Parathyroid adenoma (tissue), 2 donors: ENCODE measurements around the gene RRAD.

ENCODE experiments used
- H2AFZ ChIP-seq: fragments of 300-600 bp; sonication (generic); one replicate; pipeline ENCODE4 v1.7.0; 2017; ENCODE audit warnings: antibody characterized with exemption, mild to moderate bottlenecking
- H3K27ac ChIP-seq: fragments of 300-600 bp; sonication (generic); one replicate; pipeline ENCODE4 v1.7.0; 2017
- H3K27me3 ChIP-seq: fragments of 300-600 bp; sonication (generic); one replicate; pipeline ENCODE4 v1.7.0; 2017; ENCODE audit warnings: low read length; ENCODE audit not compliant: control insufficient read depth, insufficient read depth
- H3K36me3 ChIP-seq: fragments of 300-600 bp; sonication (generic); one replicate; pipeline ENCODE4 v1.7.0; 2017; ENCODE audit warnings: low read length; ENCODE audit not compliant: control insufficient read depth, insufficient read depth
- H3K4me1 ChIP-seq: fragments of 300-600 bp; sonication (generic); one replicate; pipeline ENCODE4 v1.7.0; 2017; ENCODE audit warnings: control low read depth
- H3K4me2 ChIP-seq: fragments of 300-600 bp; sonication (generic); one replicate; pipeline ENCODE4 v1.7.0; 2017; ENCODE audit warnings: low read length
- H3K4me3 ChIP-seq: fragments of 300-600 bp; sonication (generic); one replicate; pipeline ENCODE4 v1.7.0; 2017; ENCODE audit warnings: low read depth, low read length
- H3K79me2 ChIP-seq: fragments of 300-600 bp; sonication (generic); one replicate; pipeline ENCODE4 v1.7.0; 2017; ENCODE audit warnings: control low read depth
- H3K9ac ChIP-seq: fragments of 300-600 bp; sonication (generic); one replicate; pipeline ENCODE4 v1.7.0; 2017; ENCODE audit warnings: mild to moderate bottlenecking
- H3K9me3 ChIP-seq: fragments of 300-600 bp; sonication (generic); one replicate; pipeline ENCODE4 v1.7.0; 2017; ENCODE audit warnings: low read length; ENCODE audit not compliant: control insufficient read depth
- TF ChIP-seq, protein P1 (sequence below): fragments of 300-600 bp; sonication (generic); IDR thresholded peaks from one replicate; pipeline ENCODE4 v1.7.0; 2017; ENCODE audit warnings: antibody characterized with exemption, mild to moderate bottlenecking
- donor health status: primary hyperparathyroidism.

Gene RRAD

DNA sequence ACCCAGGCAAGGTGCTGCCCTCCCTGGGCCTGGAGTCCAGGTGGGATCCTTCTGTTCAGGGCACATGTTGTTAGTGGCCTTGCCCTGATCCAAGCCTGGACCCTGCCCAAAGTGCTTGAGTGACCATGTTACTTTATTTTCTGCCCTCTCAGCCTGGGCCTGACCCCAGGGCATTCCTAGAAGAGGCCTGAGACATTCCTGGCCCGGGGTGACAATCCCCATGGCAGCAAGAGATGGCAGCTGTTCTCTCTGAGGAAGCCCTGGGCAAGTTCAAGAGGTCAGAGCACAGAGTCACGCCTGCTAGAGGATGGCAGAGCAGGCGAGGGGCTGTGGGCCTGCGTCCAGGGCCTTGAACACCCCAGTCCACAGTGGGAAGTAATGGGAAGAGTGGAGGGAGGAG, 11.6 kb downstream of the RRAD start:
- H3K27ac ChIP-seq, result no peak overlapping the region
- H3K79me2 ChIP-seq, result no peaks in the 10 kb centered on the region
- H3K9ac ChIP-seq, result no peak overlapping the region
- H2AFZ ChIP-seq, result no peak overlapping the region
- H3K4me2 ChIP-seq, result no peak overlapping the region
- H3K4me3 ChIP-seq, result no peak overlapping the region
- TF ChIP-seq, protein P1, sequence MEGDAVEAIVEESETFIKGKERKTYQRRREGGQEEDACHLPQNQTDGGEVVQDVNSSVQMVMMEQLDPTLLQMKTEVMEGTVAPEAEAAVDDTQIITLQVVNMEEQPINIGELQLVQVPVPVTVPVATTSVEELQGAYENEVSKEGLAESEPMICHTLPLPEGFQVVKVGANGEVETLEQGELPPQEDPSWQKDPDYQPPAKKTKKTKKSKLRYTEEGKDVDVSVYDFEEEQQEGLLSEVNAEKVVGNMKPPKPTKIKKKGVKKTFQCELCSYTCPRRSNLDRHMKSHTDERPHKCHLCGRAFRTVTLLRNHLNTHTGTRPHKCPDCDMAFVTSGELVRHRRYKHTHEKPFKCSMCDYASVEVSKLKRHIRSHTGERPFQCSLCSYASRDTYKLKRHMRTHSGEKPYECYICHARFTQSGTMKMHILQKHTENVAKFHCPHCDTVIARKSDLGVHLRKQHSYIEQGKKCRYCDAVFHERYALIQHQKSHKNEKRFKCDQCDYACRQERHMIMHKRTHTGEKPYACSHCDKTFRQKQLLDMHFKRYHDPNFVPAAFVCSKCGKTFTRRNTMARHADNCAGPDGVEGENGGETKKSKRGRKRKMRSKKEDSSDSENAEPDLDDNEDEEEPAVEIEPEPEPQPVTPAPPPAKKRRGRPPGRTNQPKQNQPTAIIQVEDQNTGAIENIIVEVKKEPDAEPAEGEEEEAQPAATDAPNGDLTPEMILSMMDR, result no peak
- no peaks in the 10 kb centered on the region for H3K27me3 ChIP-seq
- no peaks in the 10 kb centered on the region for H3K9me3 ChIP-seq
- H3K36me3 ChIP-seq, result no peaks in the 10 kb centered on the region
- no peaks in the 10 kb centered on the region for H3K4me1 ChIP-seq

DNA sequence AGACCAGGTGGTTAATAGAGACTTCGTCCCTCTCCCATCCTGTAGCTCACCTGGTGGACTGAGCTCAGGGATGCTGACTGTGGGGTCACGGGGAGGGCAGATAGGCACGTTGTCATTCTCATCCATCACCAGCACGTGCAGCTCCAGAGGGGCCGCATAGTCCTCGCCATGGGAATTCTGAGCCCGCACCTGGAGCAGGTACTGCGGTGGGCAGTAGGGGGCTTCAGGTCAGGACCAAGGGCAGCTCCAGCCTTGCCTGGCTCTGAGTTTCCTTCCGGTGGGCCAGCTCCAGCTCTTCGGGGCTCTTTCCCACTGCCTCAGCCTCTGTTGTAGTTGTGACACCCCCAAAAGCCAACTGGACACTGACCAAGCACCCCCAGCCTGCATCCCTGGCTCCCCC, 12.3 kb downstream of the RRAD start:
- Histone ChIP-seq H3K27ac (no peak overlapping the region), H3K79me2 (no peaks in the 10 kb centered on the region), H3K36me3 (no peaks in the 10 kb centered on the region), H3K4me1 (no peaks in the 10 kb centered on the region), H3K9ac (no peak overlapping the region), H3K4me3 (no peak overlapping the region), H3K9me3 (no peaks in the 10 kb centered on the region), H3K27me3 (no peaks in the 10 kb centered on the region), H2AFZ (no peak overlapping the region), H3K4me2 (no peak overlapping the region)
- TF ChIP-seq, protein P1, result no peak

DNA sequence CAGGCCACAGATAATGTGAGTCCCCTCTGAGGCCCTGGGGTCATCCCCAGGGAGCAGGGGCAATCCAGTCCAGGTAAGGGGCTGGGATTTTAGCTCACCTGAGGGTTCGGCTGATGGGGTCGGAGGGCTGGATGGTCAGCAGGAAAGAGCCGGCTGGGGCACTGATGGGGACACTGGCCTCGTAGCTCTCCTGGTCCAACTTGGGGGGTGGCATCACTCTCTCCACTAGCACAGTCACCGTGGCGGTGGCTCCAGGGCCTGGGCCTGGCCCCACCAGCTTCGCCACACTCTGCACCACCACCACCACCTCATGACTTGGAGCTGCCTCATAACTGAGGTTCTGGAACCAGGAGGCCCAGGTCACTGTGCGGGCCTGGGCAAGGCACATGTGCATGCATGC, 13.5 kb downstream of the RRAD start:
- Histone ChIP-seq H3K27me3 (no peaks in the 10 kb centered on the region), H3K79me2 (no peaks in the 10 kb centered on the region), H3K36me3 (no peaks in the 10 kb centered on the region), H3K9ac (no peak overlapping the region), H3K4me1 (peaks cover 3% of the 10 kb centered on the region), H3K27ac (no peak overlapping the region), H3K9me3 (no peaks in the 10 kb centered on the region), H3K4me3 (no peak overlapping the region), H2AFZ (no peak overlapping the region), H3K4me2 (no peak overlapping the region)
- TF ChIP-seq, protein P1, result no peak

DNA sequence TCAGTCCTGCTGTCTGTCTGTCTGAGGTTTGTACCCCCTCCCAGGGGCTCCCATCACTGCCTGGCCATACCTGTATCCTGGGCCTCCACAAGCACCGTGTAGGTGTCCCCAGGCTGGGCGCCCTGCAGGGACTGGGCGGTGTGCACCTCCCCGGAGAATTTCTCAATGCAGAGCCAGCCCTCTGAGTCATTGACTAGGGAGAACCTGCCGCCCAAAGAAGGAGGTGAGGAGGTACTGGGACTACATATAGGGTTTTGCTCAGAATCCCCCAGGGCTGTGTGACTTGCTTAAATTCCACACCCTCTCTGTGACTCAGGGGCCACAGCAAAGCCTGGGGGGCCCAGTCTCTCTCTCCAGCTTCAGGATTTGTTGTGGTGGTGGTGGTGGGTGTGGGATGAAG, 14.2 kb downstream of the RRAD start:
- Histone ChIP-seq H3K9me3 (no peaks in the 10 kb centered on the region), H3K79me2 (no peaks in the 10 kb centered on the region), H2AFZ (no peak overlapping the region), H3K27ac (no peak overlapping the region), H3K9ac (no peak overlapping the region), H3K27me3 (no peaks in the 10 kb centered on the region), H3K4me2 (no peak overlapping the region), H3K36me3 (no peaks in the 10 kb centered on the region), H3K4me3 (no peak overlapping the region), H3K4me1 (peaks cover 9% of the 10 kb centered on the region)
- TF ChIP-seq, protein P1, result no peak

DNA sequence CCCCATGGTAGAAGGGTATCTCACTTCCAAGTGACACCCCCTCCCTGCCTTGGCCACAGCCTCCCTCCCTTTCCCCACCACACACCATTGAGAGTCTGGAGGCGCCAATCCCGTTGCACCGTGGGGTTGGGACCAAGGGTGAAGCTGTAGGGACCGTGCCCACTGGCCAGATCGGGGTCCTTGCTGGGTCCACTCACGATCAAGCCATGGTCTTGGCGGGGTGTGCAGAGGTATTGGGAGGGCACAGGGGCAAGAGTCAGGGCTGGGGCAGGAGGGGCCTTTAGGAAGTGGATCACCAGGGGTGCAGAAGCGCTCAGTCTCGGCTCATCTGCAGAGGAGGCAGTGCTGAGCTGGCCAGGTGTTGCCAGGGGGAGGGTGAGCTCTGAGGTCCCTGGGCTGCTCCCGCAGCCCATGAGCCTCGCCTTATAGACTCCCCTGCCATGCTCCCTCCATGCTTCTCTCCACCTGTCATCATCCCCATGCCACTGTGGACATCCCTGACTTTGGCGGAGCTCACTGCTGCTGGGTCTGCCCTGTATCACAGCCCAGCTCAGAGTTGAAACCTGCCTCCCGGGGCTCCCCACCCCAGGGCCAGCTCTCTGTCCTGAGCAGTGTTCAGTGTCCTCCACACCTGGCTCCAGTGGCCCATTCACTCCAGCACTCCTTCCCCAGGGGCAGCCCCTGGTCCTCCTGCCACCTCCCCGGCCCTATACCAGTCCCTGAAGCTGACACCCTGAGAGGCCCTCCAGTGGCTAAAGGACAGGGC, 15.0 kb downstream of the RRAD start:
- Histone ChIP-seq H3K9me3 (no peaks in the 10 kb centered on the region), H2AFZ (no peak overlapping the region), H3K27ac (no peak overlapping the region), H3K27me3 (no peaks in the 10 kb centered on the region), H3K79me2 (no peaks in the 10 kb centered on the region), H3K4me3 (no peak overlapping the region), H3K4me2 (no peak overlapping the region), H3K36me3 (no peaks in the 10 kb centered on the region), H3K9ac (no peak overlapping the region), H3K4me1 (peaks cover 17% of the 10 kb centered on the region)
- TF ChIP-seq, protein P1, result no peak
